ENCODE data around the gene MYH16. TPM values are rescaled to one million over a fixed set of nuclear protein-coding genes. Genes with fewer than 3 reads are reported as not detected.

The MYH16 gene
- total and polyA plus RNA-seq, 7 donors, result not detected

- intact Hi-C loops (cut with DNase I), result loop anchor here in 1 of 2 donors (10.0 kb wide), 1 partner anchor 165 kb away; the partner anchor contains the start of gene SMURF1
- Histone ChIP-seq H3K27ac (no peak overlapping the region), H3K4me3 (no peak overlapping the region), H3K36me3 (ENCODE audit: insufficient read depth in 1 of 2, low read depth in 1 of 2) (no peaks in the 10 kb centered on the region), H3K27me3 (ENCODE audit: insufficient read depth in 3 of 3, low read length in 2 of 3) (no peaks in the 10 kb centered on the region), H3K4me1 (no peaks in the 10 kb centered on the region), H3K9me3 (peaks cover 4% of the 10 kb centered on the region)
- no peak for DNase-seq
- 90 to 96% (median 94%) methylated on average over 4 of the region's 4 CpGs for WGBS, 3 donors
- no peak for ATAC-seq
- TF ChIP-seq, protein P1, sequence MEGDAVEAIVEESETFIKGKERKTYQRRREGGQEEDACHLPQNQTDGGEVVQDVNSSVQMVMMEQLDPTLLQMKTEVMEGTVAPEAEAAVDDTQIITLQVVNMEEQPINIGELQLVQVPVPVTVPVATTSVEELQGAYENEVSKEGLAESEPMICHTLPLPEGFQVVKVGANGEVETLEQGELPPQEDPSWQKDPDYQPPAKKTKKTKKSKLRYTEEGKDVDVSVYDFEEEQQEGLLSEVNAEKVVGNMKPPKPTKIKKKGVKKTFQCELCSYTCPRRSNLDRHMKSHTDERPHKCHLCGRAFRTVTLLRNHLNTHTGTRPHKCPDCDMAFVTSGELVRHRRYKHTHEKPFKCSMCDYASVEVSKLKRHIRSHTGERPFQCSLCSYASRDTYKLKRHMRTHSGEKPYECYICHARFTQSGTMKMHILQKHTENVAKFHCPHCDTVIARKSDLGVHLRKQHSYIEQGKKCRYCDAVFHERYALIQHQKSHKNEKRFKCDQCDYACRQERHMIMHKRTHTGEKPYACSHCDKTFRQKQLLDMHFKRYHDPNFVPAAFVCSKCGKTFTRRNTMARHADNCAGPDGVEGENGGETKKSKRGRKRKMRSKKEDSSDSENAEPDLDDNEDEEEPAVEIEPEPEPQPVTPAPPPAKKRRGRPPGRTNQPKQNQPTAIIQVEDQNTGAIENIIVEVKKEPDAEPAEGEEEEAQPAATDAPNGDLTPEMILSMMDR (IDR thresholded peaks at IDR 0.05), result no peak
Observed at GRCh38 chr7:99310004-99310403, 37.4 kb downstream of the MYH16 start.

- no peaks in the 10 kb centered on the region for H3K36me3 ChIP-seq (ENCODE audit: insufficient read depth in 1 of 2, low read depth in 1 of 2)
- ATAC-seq, result no peak
- TF ChIP-seq, protein P1 (IDR thresholded peaks at IDR 0.05), result no peak
Observed at GRCh38 chr7:99311702-99312101, 39.1 kb downstream of the MYH16 start.

GRCh38 chr7:99312316-99313203, 39.9 kb downstream of the MYH16 start:
- 39 to 46% (median 42%) methylated on average over 16 of the region's 16 CpGs for WGBS, 3 donors
- DNase-seq, result peak; percentile 60 to 77
- H3K36me3 ChIP-seq (ENCODE audit: insufficient read depth in 1 of 2, low read depth in 1 of 2), result no peaks in the 10 kb centered on the region

More at GRCh38 chr7:99311702-99312101, 39.1 kb downstream of the MYH16 start:
- 83 to 87% (median 87%) methylated on average over 9 of the region's 9 CpGs for WGBS, 3 donors
- DNase-seq, result no peak
- intact Hi-C loops (cut with DNase I), result loop anchor here (2.0 to 10.0 kb wide), 2 partner anchors 167 to 271 kb away; partner anchors contain the start of gene SMURF1 (in 1 of the 2)
- Histone ChIP-seq H3K27ac (no peak overlapping the region), H3K4me3 (no peak overlapping the region), H3K9me3 (peaks cover 4% of the 10 kb centered on the region), H3K4me1 (no peaks in the 10 kb centered on the region), H3K27me3 (ENCODE audit: insufficient read depth in 3 of 3, low read length in 2 of 3) (no peaks in the 10 kb centered on the region)

DNA sequence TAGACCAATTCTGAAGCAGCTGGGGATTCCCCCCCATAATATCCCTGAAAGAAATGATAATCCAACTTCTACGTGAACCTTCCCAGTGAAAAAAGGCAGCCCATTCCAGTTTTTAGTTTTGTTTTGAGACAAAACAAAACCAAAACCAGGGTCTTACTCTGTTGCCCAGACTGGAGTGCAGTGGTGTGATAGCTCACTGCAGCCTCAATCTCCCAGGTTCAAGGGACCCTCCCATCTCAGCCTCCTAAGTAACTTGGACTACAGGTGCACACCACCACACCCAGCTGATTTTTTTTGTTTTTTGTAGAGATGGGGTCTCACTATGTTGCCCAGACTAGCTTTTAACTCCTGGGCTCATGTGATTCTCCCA, 40.5 kb downstream of the MYH16 start:
- no peak overlapping the region for H3K27ac ChIP-seq
- no peak overlapping the region for H3K4me3 ChIP-seq
- DNase-seq (no peak), ATAC-seq (peak in 1 of 4 donors; percentile 19)
- intact Hi-C loops (cut with DNase I), result loop anchor here (1.0 to 10.0 kb wide), 3 partner anchors 168 to 273 kb away; partner anchors contain the start of gene SMURF1 (in 1 of the 2)
- H3K27me3 ChIP-seq (ENCODE audit: insufficient read depth in 3 of 3, low read length in 2 of 3), result no peaks in the 10 kb centered on the region
- no peaks in the 10 kb centered on the region for H3K36me3 ChIP-seq (ENCODE audit: insufficient read depth in 1 of 2, low read depth in 1 of 2)
- H3K4me1 ChIP-seq, result no peaks in the 10 kb centered on the region
- TF ChIP-seq, protein P1 (IDR thresholded peaks at IDR 0.05), result no peak
- WGBS, 3 donors, result 27 to 52% (median 28%) methylated on average over 1 of the region's 1 CpG
- peaks cover 4% of the 10 kb centered on the region for H3K9me3 ChIP-seq

More at GRCh38 chr7:99312316-99313203, 39.9 kb downstream of the MYH16 start:
- Histone ChIP-seq H3K27me3 (ENCODE audit: insufficient read depth in 3 of 3, low read length in 2 of 3) (no peaks in the 10 kb centered on the region), H3K4me1 (no peaks in the 10 kb centered on the region), H3K27ac (no peak overlapping the region), H3K4me3 (no peak overlapping the region), H3K9me3 (peaks cover 4% of the 10 kb centered on the region)
- TF ChIP-seq, protein P1 (IDR thresholded peaks at IDR 0.05), result peak; percentile 92
- peak; percentile 68 to 88 (median 74) for ATAC-seq
- intact Hi-C loops (cut with DNase I), result loop anchor here (1.0 to 10.0 kb wide), 3 partner anchors 168 to 272 kb away; partner anchors contain the start of gene SMURF1 (in 1 of the 2)

All from psoas muscle (tissue), 8 donors.